ENCODE results near the gene IRF2BPL. TPM values are rescaled to one million over a fixed set of nuclear protein-coding genes. Genes with fewer than 3 reads are reported as not detected.

IRF2BPL gene
- total and polyA plus RNA-seq, 2 of the 8 experiments (the other 6 are each of a cell fraction or from before 2014, with no cell fraction given) = 18.8 to 57.0 TPM

DNA sequence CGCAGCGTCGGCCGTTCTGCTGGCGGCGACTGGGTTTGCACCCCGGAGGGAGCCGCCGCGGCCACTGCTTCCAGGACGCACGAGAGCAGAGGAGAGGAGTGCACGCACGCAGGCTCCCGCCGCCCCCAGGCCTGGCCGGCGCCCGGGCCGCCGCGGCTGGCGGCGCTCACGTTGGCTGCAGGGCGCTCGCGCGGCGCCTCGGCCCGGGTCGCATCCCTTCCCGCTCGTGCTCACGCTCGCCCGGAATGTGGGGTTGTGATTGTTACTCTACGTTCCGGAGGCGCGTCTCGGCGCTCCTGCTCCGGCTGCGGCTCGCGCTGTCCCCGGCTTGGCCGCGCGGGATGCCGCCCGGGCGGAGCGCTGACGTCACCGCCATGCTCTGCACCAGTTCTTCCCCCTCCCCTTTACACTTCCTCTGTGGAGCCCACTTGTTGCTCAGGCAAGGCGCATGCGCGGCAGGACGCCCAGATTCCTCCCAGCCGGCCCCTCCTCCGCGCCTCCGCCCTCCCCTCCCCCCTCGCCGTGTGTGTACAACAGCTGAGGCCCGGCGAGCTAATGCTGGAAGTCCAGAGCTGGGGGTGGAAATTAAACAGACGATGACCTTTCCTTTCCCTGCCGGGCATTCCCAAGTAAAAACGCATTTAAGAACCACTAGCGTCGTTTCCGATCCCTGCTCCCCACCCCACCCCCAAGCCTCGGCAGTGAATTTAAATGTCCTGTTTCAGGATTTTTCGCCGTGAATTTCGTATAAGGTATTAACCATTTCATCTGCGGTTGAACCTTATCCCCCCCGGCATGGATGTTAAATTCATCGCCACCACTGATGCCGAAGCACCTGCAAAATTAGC, at the start of gene IRF2BPL (continued):
- TF ChIP-seq, protein P1, sequence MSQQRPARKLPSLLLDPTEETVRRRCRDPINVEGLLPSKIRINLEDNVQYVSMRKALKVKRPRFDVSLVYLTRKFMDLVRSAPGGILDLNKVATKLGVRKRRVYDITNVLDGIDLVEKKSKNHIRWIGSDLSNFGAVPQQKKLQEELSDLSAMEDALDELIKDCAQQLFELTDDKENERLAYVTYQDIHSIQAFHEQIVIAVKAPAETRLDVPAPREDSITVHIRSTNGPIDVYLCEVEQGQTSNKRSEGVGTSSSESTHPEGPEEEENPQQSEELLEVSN (IDR thresholded peaks at IDR 0.05) = no peak
- TF ChIP-seq CREB1 (IDR thresholded peaks at IDR 0.05) = peak; percentile 88
- TF ChIP-seq FOSL1 (IDR thresholded peaks at IDR 0.05; ENCODE audit: insufficient read depth, low read depth, low read length) = no peak
- TF ChIP-seq SIN3A (conservative IDR thresholded peaks at IDR 0.05 in 1 of 2, IDR thresholded peaks at IDR 0.05 in 1 of 2; ENCODE audit: low read depth in 1 of 2, low read length in 2 of 2) = peak; percentile 51 to 79; a peak in 2 of 4 replicates
- no peak for TF ChIP-seq POU5F1 (IDR thresholded peaks at IDR 0.05; ENCODE audit: low read depth, low read length)
- peak; percentile 87 for TF ChIP-seq POLR2AphosphoS5 (IDR thresholded peaks at IDR 0.05; ENCODE audit: low read depth, low read length)
- peak; percentile 55 for TF ChIP-seq SP1 (IDR thresholded peaks at IDR 0.05; ENCODE audit: low read depth, low read length)
- TF ChIP-seq JUN (IDR thresholded peaks at IDR 0.05; ENCODE audit: low read depth, low read length) = no peak
- no peak for TF ChIP-seq RFX5 (IDR thresholded peaks at IDR 0.05; ENCODE audit: borderline replicate concordance, low read depth, low read length)
- TF ChIP-seq TAF7 (optimal IDR thresholded peaks at IDR 0.05; ENCODE audit: borderline replicate concordance, low read depth, low read length) = peak; percentile 52
- TF ChIP-seq EZH2 (IDR thresholded peaks at IDR 0.05; ENCODE audit: low read depth, low read length, severe bottlenecking) = no peak
- TF ChIP-seq KDM4A (IDR thresholded peaks at IDR 0.05; ENCODE audit: low read depth, low read length, severe bottlenecking) = peak; percentile 7
- no peak for TF ChIP-seq KDM1A (IDR thresholded peaks at IDR 0.05; ENCODE audit: borderline replicate concordance, low read length)
- peak; percentile 87 for TF ChIP-seq JUND (IDR thresholded peaks at IDR 0.05; ENCODE audit: low read length)
- TF ChIP-seq BRCA1 (IDR thresholded peaks at IDR 0.05; ENCODE audit: low read depth, low read length) = no peak
- peak; percentile 75 for TF ChIP-seq NRF1 (IDR thresholded peaks at IDR 0.05; ENCODE audit: low read depth, low read length)
- TF ChIP-seq CBX8 (IDR thresholded peaks at IDR 0.05; ENCODE audit: borderline replicate concordance, low read depth, low read length) = no peak
- TF ChIP-seq GTF2F1 (IDR thresholded peaks at IDR 0.05; ENCODE audit: borderline replicate concordance, low read depth, low read length) = no peak
- TF ChIP-seq POLR2A (IDR thresholded peaks at IDR 0.05; ENCODE audit: control extremely low read depth in 1 of 2, low read depth in 2 of 2, low read length in 2 of 2) = peak in 1 of 2 experiments; percentile 85; a peak in 2 of 3 replicates
- no peak for TF ChIP-seq SP2 (IDR thresholded peaks at IDR 0.05; ENCODE audit: low read length)
- TF ChIP-seq SRF (IDR thresholded peaks at IDR 0.05; ENCODE audit: low read depth, low read length) = no peak
- peak; percentile 76 for TF ChIP-seq TAF1 (IDR thresholded peaks at IDR 0.05; ENCODE audit: low read depth, low read length)
- peak; percentile 56 for TF ChIP-seq CHD2 (IDR thresholded peaks at IDR 0.05; ENCODE audit: low read length)
- no peak for TF ChIP-seq GABPA (IDR thresholded peaks at IDR 0.05; ENCODE audit: borderline replicate concordance, insufficient read depth, low read length)
- no peak for TF ChIP-seq NANOG (IDR thresholded peaks at IDR 0.05; ENCODE audit: insufficient read depth, low read depth, low read length, poor library complexity, severe bottlenecking)
